Urinary bladder (tissue), 4 donors: ENCODE measurements around the gene AEBP1. TPM values are rescaled to one million over a fixed set of nuclear protein-coding genes. Genes with fewer than 3 reads are reported as not detected.

Source experiments
- DNase-seq: peaks from one replicate; pipeline ENCODE4 v3.0.0-alpha.2; 2015; ENCODE audit errors: extremely low spot score
- H3K27ac ChIP-seq: one replicate; pipeline ENCODE4 v1.5.1; 2013; ENCODE audit warnings: low read depth, mild to moderate bottlenecking, moderate library complexity
- H3K36me3 ChIP-seq: one replicate; pipeline ENCODE4 v1.6.1; 2013; ENCODE audit warnings: mild to moderate bottlenecking, moderate library complexity; ENCODE audit not compliant: insufficient read depth
- H3K4me1 ChIP-seq: one replicate; pipeline ENCODE4 v1.6.1; 2013; ENCODE audit warnings: mild to moderate bottlenecking, moderate library complexity; ENCODE audit not compliant: insufficient read depth
- H3K4me3 ChIP-seq: one replicate; pipeline ENCODE4 v1.5.1; 2013; ENCODE audit warnings: low read depth, low read length
- WGBS: extraction: QIAGEN DNeasy Blood & Tissue Kit; methylation state at CpG from one replicate; pipeline ENCODE4 v1.1.7; 2013; 5-methylcytosine and 5-hydroxymethylcytosine counted together
- polyA plus RNA-seq: library from polyadenylated mRNA; stranded (reverse); fragments of 200-250 nt; gene quantifications from one replicate; pipeline ENCODE4 v1.2.3, GENCODE V29; 2013
- total RNA-seq: library from RNA; depleted of rRNA; stranded (reverse); fragments of >200 nt; gene quantifications from one replicate; pipeline ENCODE4 v1.2.3, GENCODE V29; 2014
- donor health status: healthy with polysubstance abuse.
- donor health status: healthy.

The AEBP1 gene
- total and polyA plus RNA-seq, 2 donors = 57.2 to 247 TPM

DNA sequence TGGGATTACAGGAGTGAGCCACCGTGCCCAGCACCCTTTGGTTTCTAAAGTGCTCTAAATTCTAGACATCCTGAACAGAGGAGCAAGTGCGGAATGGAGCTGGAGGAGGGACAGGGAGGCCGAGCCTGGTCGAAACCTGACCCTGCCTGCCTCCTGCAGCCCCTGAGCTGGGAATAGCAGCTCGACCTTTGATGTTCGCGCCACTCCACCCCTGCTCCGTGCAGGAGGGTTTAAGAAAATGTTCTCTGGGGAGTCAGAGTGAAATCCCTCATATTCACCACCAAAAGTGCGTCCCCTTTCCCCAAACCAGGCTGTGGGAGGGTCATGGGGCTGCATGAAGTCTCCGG, 40.6 kb upstream of the AEBP1 start:
- 54% methylated on average over 10 of the region's 10 CpGs for WGBS
- no peak for DNase-seq
- peaks cover 2% of the 10 kb centered on the region for H3K36me3 ChIP-seq
- no peak overlapping the region for H3K27ac ChIP-seq
- no peak overlapping the region for H3K4me3 ChIP-seq
- H3K4me1 ChIP-seq = no peaks in the 10 kb centered on the region

GRCh38 chr7:44063894-44064651, 40.1 kb upstream of the AEBP1 start:
- no peak for DNase-seq
- Histone ChIP-seq H3K4me1 (no peaks in the 10 kb centered on the region), H3K4me3 (no peak overlapping the region), H3K36me3 (peaks cover 2% of the 10 kb centered on the region), H3K27ac (no peak overlapping the region)
- 50% methylated on average over 16 of the region's 16 CpGs for WGBS

DNA sequence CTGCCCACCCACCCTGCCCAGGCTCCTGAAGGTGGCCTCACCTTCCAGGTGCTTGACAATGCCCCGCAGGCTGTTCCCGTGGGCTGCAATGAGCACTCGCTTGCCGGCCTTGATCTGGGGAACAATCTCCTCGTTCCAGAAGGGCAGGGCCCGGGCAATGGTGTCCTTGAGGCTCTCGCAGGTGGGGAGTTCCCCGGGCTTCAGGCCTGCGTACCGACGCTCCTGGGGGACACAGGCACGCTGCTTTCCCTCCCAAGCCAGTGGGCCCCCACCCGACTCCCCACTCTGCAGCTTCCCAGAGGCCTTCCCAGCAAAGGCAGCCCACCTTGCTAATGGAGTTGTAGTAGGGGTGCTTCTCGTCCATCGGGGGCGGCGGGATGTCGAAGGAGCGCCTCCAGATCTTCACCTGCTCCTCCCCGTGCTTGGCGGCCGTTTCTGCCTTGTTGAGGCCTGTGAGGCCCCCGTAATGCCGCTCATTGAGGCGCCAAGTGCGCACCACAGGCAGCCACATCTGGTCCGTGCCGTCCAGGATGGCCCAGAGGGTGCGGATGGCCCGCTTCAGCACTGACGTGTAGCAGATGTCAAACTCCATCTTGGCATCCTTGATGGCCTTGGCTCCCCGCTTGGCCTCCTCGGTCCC, 39.2 kb upstream of the AEBP1 start:
- 41% methylated on average over 33 of the region's 33 CpGs for WGBS
- H3K36me3 ChIP-seq = peaks cover 2% of the 10 kb centered on the region
- DNase-seq = no peak
- no peaks in the 10 kb centered on the region for H3K4me1 ChIP-seq
- H3K27ac ChIP-seq = no peak overlapping the region
- no peak overlapping the region for H3K4me3 ChIP-seq

DNA sequence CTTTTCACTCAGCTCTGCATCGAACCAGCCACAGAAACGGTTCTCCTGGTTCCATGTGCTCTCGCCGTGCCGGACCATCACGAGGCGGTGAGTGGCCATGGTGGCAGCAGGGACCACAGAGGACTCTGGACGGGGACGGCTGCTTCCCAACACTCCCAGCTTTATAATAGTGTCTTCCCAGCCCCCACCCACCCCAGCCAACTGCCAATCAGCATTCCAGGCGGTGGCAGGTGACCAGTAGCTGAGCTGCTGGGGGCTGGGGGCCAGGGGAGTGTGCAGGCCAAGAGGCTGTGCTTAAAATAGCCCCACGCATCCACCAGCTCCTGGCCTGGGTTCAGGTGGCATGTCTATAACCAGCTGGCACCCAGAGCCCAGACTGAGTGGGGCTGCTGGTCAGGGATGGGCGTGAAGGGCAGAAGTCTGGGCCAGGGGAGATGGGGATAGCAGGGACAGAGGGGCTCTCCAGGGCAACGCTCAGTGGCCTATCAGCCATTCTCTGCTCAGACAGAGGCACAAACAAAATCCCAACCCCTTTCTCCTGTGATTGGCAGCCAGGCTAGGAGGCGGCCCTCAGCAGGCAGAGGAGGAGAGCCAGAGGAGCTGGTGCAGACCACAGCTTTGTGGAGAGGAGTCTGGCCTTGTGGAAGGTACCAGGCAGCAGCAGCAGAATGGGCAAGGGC, 38.6 kb upstream of the AEBP1 start, which contains the start of gene PGAM2:
PGAM2 (minus strand) TSS at position 137 of the 680 bp plus-strand sequence; CDS start at position 99, 38 bp downstream.
- WGBS = 26% methylated on average over 14 of the region's 14 CpGs
- H3K36me3 ChIP-seq = peaks cover 2% of the 10 kb centered on the region
- H3K4me3 ChIP-seq = no peak within 1 kb of the TSS
- no peak within 1 kb of the TSS for H3K27ac ChIP-seq
- no peak for DNase-seq
- H3K4me1 ChIP-seq = no peaks in the 10 kb centered on the region

DNA sequence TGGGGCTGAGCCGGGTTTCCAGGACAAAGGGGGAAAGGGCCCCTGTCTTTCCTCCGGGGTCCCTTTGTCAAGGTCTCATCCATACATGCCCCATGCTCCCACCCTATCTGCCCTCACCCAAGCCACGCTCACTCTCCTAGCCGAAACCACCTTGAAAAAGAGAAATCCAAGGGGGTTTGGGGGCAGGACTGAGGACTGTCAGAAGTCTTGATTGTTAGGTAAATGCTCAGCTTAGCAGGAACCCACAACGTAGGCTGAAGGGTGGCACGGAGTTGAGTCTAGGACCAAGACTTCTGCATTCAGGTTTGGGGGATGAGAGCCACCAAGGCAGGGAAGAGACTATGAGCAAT, 38.1 kb upstream of the AEBP1 start:
- H3K4me1 ChIP-seq = no peaks in the 10 kb centered on the region
- H3K4me3 ChIP-seq = no peak overlapping the region
- no peak for DNase-seq
- H3K36me3 ChIP-seq = peaks cover 2% of the 10 kb centered on the region
- no peak overlapping the region for H3K27ac ChIP-seq
- 36% methylated on average over 6 of the region's 6 CpGs for WGBS

DNA sequence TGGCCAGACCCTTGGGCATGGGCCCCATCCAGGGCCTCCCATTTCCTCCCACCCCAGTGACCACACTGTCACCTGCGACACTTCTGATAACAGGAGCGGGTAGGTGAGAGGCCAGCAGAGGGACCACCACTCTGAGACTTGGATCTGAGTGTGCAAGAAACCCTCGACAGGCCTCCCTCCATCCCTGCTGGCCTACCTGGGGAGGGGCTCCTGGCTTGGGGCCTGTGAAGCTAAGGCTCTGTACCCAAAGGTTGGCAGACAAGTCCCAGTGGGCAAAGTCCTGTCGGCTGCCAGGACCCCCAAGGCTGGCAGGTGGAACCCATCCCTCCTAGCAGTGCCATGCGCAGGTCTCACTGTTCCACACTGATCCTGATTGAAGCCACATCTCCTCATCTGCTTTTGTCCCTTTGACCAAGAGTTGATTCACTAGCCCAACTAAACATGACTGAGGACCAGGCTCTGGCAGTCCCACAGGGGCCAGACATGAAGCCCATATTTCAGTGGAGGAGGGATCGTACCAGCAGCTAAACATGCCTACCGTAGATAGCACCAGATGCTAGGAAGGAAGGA, 37.6 kb upstream of the AEBP1 start:
- 74% methylated on average over 7 of the region's 7 CpGs for WGBS
- Histone ChIP-seq H3K36me3 (peaks cover 2% of the 10 kb centered on the region), H3K4me3 (no peak overlapping the region), H3K27ac (no peak overlapping the region), H3K4me1 (no peaks in the 10 kb centered on the region)
- no peak for DNase-seq

DNA sequence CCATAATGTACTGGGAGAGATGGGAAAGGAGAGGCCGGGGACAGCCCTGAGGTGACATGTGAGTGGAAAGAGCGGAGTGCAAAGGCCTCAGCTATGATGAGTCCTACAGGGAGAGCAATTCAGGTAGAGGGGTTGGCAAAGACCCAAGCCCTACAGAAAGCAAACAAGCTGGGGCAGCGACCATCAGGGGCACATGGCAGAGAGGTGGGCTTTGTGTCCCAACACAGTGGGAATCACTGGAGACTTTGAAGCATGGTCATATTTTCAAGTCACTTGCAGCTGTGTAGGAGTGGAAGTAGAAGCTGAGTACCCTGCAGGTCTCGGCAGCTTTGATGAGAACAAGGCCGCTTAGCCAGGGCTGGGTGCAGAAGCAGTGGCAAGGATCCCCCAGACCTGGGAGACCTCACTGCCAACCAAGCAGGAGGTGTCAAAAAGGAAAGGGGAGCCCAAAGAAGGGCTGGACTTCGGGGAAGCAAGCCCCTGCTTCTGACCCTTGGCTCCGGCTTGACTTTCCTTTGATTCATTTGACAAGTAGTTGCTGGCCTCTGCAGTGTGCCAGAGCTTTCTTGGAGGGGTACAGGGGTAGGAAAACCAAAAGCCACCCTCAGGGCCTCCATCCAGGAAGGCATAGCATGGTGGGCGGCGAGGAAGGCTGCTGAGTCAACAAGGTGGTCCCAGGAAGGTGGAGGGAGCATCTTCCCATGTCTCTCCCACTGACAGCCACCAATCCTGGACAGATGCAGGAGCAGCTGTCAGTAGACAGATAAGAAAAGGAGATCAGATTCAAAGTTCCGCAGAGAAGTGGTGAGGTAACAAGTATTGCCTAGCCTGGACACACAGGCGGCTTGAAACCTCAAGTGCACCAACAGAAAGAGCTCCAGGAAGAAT, 36.8 kb upstream of the AEBP1 start:
- Histone ChIP-seq H3K4me1 (no peaks in the 10 kb centered on the region), H3K4me3 (no peak overlapping the region), H3K27ac (no peak overlapping the region), H3K36me3 (peaks cover under 1% of the 10 kb centered on the region)
- DNase-seq = no peak
- 86% methylated on average over 11 of the region's 11 CpGs for WGBS

GRCh38 chr7:44068054-44068453, 36.1 kb upstream of the AEBP1 start:
- no peak overlapping the region for H3K27ac ChIP-seq
- H3K36me3 ChIP-seq = no peaks in the 10 kb centered on the region
- WGBS = 60% methylated on average over 7 of the region's 7 CpGs
- H3K4me3 ChIP-seq = no peak overlapping the region
- DNase-seq = no peak
- no peaks in the 10 kb centered on the region for H3K4me1 ChIP-seq

DNA sequence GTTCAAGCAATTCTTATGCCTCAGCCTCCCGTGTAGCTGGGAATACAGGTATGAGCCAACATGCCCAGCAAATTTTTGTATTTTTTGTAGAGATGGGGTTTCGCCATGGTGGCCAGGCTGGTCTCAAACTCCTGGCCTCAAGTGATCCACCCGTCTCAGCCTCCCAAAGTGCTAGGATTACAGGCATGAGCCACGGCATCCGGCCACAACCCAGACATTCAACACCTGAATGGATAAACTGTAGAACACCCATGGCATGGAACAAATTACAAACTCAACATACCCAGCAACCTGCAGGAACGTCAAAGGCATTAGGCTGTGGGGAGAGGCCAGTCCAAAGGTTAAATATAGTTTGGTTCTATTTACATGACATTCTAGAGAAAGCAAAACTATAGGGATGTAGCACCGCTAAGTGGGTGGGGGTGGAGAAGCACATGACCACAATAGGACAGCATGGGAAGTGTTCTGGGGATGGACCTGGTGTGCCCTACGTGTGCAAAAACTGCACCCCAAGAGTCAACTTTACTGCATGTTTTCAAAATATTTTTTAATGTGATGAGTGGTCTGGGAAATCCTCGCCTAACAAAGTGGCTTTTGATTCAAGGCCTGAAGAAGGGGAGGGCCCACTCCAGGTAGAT, 32.3 kb upstream of the AEBP1 start:
- H3K4me3 ChIP-seq = no peak overlapping the region
- WGBS = 65% methylated on average over 9 of the region's 9 CpGs
- DNase-seq = no peak
- H3K27ac ChIP-seq = no peak overlapping the region
- no peaks in the 10 kb centered on the region for H3K4me1 ChIP-seq
- no peaks in the 10 kb centered on the region for H3K36me3 ChIP-seq

GRCh38 chr7:44072364-44073231, 31.5 kb upstream of the AEBP1 start:
- WGBS = 43% methylated on average over 12 of the region's 12 CpGs
- Histone ChIP-seq H3K36me3 (no peaks in the 10 kb centered on the region), H3K27ac (no peak overlapping the region), H3K4me3 (no peak overlapping the region), H3K4me1 (no peaks in the 10 kb centered on the region)
- DNase-seq = no peak

DNA sequence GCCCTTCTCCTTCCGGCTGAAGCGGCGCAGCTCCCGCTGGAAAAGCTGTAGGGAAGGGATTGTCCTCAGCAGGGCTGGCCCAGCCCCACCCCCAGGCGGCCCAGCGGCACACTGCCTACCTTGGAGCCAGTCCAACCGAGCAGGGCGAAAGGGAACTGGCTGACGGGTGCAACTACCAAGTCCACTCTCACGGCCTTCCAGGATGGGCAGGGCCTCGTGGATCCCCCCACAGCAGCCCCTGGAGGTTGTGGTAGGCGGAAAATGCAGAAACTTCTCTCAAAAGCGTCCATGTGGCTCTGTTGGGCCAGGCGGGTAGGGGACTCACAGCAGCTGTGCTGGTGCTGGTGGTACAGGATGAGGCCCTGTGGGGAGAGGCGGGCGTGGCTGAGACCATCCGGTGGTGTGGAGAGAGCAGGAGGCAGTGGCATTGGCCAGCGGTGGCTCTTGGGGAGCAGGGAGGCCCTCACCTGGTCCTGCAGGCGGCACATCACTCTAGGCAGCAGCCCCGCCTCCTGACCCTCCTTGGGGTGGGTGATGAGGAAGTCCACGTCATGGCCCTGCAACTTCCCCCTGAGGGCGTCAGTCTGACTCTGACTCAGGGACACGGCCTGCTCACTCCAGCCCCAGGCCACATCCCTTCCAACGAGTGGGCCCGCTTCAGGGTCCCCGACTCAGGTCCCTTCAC, 30.3 kb upstream of the AEBP1 start:
- Histone ChIP-seq H3K36me3 (no peaks in the 10 kb centered on the region), H3K4me3 (no peak overlapping the region), H3K27ac (peak overlapping the region; percentile 11), H3K4me1 (no peaks in the 10 kb centered on the region)
- 68% methylated on average over 26 of the region's 26 CpGs for WGBS
- no peak for DNase-seq

- no peak for DNase-seq
- peak overlapping the region; percentile 11 for H3K27ac ChIP-seq
- H3K36me3 ChIP-seq = no peaks in the 10 kb centered on the region
- no peaks in the 10 kb centered on the region for H3K4me1 ChIP-seq
- H3K4me3 ChIP-seq = no peak overlapping the region
- WGBS = 88% methylated on average over 13 of the region's 13 CpGs
Observed at GRCh38 chr7:44074349-44074695, 29.8 kb upstream of the AEBP1 start.
